ENCODE data around the gene RIMBP2.

The RIMBP2 gene

DNA sequence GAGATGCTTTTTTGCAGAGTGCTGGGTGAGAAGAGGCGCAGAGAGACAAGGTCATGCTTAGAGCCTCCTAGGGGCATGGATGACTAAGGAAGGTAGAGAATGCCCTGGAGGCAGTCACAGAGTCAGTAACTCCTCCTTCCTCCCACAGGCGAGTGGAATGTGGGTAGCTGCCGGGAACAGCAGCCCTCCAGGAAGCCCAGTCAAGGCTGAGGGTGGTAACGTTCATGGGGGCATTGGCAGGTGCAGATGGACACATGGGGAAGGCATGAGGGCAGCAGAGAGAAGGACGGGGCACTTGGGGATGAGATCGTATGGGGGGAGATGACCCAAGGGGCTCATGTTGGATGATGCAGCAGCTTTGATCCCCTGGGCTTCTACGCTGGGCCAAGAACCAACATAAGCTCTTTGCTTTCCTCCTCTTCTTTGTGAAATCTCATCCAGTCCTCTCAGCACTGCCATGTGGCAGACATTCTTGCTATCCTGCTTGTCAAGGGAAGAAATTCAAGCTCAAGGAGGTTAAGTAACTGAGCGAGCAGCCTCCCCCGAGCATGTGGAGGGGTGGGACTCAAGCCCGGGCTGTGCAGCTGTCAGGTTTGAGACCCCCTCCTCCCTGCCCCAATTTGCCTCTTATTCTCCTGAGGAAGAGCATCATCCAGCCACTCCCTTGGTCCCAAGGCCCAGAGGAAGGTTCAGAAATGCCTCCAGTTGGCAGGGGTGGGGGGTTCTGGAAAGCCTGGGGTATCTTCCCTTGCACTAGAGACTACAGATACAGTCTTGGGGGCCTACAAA is 190.5 kb downstream of the RIMBP2 start:
- no peak for DNase-seq

DNA sequence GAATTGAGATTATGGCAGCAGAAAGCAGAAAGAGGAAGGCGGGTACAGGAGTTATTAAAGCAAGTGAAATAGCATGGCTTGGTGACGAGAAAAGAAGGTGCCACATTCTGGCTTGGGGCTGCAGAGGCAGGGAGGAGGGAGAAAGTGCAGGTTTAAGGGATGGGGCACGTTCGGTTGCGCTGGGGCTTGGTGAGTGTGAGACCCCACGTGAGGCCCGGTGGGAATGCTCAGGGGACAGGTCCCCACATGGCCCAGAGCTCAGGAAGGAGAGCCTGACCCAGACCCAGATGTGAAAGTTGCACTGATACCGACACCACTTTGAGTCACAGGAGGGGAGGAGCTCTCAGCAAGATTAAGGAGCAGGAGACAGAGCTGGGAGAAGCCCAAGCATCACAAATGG is 191.3 kb downstream of the RIMBP2 start:
- no peak for DNase-seq

GRCh38 chr12:130523863-130524614 is 192.1 kb downstream of the RIMBP2 start:
- no peak for DNase-seq

GRCh38 chr12:130523208-130523607 is 192.9 kb downstream of the RIMBP2 start:
- no peak for DNase-seq

DNA sequence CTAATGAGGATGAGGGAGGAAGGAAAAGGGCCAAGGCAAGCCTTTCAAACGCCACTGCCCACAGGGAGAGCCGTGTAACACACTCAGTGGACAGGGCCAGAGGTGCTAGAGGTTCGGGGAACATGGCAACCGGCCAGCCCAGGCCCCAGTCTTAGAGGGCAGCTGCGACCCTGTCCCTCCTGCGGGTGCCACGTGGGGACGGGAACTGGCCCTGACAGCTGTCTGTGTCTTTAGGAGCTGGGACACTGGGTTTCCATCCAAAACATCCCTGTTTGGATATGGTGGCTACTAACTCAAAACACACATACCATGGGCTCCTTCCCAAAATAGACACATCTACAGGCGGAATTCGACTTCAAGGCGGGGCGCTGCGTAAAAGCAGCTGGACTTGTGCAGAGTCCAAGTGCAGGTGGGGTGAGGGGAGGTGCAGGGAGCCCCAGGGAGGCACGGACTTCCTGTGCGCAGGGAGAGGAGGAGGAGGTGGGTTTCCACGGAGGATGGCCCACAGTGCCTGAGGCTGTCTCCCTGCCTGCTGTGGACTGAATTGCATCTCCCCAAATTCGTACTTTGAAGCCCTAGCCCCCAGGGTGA is 193.8 kb downstream of the RIMBP2 start:
- DNase-seq, result no peak

- DNase-seq, result no peak
These were observed 194.5 kb downstream of the RIMBP2 start for GRCh38 chr12:130521375-130522124.

DNA sequence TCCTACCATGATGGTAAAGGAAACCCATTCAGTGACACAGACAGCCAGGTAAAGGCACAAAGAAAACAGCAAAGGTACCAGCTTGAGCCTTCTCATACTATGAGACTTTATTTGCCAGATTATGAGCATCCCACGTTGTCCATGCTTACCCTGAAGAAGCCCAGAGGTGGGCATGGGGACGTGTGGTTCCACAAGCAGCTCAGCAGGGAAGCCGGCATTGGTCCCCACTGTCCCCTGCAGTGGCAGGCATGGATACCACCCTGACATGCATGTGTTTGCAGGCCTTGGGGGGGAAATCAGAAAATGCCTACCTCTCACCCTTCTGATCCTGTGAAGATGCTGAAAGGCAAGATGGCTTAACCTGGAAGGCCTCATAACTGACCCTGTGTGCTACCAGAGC is 195.3 kb downstream of the RIMBP2 start:
- no peak for DNase-seq

DNA sequence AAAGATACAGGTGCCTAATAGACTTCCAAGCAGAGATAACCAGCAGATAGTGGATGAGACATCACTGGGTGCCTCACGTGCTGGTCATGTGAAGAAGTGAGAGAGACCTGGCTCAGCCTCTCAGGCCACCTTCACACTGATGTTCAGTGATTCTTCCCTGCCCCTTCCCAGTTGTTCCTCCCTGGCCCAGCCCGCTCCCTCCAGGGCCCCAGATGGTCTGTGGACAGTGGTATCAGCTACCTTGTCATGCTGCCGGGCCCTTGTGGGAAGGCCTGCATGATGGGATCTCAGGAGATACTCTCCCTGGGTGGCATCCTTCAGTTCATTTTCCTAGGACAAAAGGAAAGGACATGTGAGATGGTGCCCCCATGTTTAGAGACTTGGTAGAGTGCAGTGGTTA is 198.5 kb downstream of the RIMBP2 start:
- no peak for DNase-seq

DNA sequence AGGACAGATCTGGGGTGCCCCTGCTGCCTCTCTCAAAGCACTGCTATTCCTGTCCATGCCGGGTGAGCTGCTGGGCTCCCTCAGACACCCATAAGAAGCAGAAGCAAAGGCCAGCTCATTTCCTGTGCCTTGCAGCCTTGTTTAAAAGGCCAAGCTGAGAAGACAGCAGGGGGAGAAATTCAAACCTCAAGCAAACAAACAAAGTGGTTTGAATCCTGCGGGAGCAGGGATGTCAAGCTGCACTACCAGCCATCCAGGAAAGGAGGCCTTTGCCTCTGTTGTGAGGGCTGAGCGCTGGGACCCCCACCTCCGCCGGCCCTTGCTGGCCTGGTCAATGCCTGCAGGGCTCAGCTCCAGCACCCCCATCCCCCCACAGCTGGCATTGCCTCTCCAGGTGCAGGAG is 201.9 kb downstream of the RIMBP2 start:
- no peak for DNase-seq

GRCh38 chr12:130513556-130513955 is 202.5 kb downstream of the RIMBP2 start:
- DNase-seq, result no peak

DNA sequence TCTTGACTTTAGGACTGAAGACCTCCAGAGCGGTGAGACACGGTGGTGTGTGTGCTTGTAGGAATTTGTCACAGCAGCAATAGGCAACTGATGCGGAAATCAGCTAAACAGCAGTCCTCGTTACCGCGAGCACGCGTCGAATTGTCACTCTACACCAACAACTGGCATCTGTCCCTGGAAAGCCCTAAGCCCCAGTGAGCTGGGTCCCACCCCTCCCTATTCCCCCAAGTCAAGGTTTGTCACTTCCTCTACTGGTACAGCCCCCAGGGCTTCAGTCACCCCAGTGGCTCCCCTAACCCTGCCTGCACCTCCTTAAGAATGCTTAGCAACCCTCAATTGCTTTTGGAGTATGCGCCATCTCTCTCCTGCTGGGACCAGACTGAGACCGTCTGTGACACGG is 204.8 kb downstream of the RIMBP2 start:
- DNase-seq, result no peak

DNA sequence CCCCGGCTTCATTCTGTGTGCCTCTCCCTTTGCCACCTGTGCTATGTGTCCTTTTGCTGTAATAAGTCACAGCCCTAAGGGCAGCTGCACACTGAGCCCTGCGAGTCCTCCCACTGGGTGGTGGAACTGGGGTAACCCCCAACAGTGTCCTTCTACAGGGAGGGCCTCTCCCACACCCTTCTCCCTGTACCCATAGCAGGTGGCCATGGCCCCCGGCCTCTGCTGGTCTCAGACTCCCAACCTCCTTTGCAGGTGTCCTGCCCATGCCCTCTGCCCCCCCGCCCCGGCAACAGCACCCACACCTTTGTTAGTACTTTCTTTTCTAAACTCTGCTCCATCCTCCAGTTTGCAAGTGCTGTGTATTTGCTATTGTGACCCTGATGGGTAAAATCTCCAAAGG is 206.6 kb downstream of the RIMBP2 start:
- no peak for DNase-seq

DNA sequence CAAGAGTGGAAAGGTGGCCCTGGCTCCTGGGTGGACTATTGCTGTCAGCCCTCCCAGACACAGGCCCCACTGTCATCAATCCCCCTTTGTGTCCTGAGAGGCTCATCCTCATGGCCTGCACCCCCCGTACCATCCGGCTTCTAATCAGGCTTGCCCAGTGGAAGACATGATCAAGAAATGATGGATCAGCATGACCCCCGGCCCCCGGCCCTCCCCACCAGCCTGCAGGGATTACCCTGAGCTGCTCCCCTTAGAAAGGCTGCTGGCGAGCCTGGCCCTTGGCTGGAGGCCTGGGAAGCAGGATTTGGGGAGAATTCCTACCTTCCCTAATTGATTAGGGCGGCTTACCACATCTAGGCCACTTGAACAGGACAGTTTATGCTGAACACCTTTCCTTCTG is 207.3 kb downstream of the RIMBP2 start:
- DNase-seq, result no peak

- no peak for DNase-seq
These were observed 207.8 kb downstream of the RIMBP2 start for GRCh38 chr12:130508318-130508717.

- no peak for DNase-seq
These were observed 209.3 kb downstream of the RIMBP2 start for GRCh38 chr12:130506844-130507243.

DNA sequence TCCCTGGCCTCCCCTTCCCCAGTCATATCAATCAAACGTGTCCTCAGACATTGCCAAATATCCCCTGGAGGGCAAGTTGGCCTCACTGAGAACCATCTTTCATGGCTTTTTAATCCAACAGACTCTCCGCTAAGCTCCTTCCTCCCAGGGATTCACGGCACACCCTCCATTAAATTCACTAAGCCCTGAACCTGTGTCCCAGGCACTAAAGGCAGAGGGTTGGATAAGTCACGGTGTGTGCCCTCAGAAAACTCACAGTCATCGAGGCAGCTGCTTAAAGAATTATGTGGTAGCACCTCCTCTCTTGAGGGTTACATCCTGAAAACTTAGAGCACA is 211.3 kb downstream of the RIMBP2 start:
- no peak for DNase-seq

DNA sequence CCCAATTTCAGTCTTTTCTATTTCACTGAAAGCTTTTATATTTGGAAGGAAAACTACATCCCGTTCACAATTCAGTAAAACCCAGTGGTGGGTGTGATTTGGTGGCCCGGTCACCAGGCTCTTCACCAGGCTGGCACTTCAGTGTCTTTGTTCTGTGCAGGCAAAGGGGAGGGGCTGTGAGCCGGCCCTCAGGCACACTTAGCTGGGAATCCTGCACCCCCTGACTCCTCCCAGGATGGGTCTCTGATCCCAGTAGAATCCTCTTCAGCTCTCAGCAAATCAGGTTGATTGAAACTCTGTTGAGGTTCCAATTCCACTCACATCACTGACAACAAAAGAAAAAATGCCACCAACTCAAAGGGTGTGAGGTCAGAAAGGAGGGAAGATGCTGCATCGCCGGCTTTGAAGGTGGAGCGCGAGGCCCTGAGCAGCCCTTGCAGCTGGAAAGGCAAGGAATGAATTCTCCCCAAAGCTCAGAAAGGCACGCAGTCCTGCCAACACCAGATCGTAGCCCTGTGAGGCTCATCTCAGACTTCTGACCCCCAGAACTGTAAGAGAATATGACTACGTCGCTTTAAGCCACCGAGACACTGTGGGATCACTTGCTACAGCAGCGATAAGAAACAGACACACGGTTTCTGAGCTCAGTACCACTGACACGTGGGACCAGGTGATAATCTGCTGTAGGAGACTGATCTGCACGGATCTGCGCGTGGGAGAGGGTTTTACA is 211.8 kb downstream of the RIMBP2 start:
- no peak for DNase-seq

- no peak for DNase-seq
These were observed 214.3 kb downstream of the RIMBP2 start for GRCh38 chr12:130501821-130502220.

GRCh38 chr12:130500835-130501330 is 215.2 kb downstream of the RIMBP2 start:
- no peak for DNase-seq

GRCh38 chr12:130499474-130499873 is 216.6 kb downstream of the RIMBP2 start:
- DNase-seq, result no peak

DNA sequence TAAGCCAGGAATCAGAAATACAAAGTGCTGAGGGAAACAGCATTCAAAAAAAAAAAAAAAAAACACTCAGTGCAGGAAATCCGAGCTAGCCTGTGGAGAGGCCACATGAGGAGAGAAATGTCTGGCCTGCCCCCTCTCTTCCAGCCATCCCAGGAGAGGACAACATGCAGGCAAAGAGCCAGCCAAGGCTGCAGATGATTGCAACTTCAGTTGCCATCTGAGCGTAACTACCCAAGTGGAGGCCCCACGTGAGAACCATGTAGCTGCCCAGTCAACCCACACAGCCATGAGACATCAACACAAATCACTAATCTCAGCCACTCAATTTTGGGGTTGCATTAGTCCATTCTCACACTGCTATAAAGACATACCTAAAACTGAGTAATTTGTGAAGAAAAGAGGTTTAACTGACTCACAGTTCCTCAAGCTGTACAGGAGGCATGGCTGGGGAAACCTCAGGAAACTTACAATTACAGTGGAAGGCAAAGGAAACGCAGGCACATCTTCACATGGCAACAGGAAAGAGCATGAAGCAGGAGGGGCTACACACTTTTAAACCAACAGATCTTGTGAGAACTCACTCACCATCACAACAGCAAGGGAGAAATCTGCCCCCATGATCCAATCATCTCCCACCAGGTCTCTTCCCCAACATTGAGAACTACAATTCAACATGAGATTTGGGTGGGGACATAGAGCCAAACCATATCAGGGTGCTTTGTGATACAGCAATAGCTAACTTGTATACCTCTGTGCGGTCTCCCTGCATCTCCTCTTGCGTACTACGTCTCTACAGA is 217.3 kb downstream of the RIMBP2 start:
- no peak for DNase-seq

- no peak for DNase-seq
These were observed 218.1 kb downstream of the RIMBP2 start for GRCh38 chr12:130497991-130498390.
